GM19239 (cell line): ENCODE measurements around the gene ASTN2.

Experiments
- DNase-seq: peaks from one replicate; pipeline ENCODE4 v3.0.0; 2011; ENCODE audit warnings: low spot score; ENCODE audit not compliant: insufficient read length
- FAIRE-seq: peaks from 2 replicates; lab custom pipeline; 2011; peaks lifted over from hg19 to GRCh38; lab: Jason Lieb, UNC

Gene ASTN2

DNA sequence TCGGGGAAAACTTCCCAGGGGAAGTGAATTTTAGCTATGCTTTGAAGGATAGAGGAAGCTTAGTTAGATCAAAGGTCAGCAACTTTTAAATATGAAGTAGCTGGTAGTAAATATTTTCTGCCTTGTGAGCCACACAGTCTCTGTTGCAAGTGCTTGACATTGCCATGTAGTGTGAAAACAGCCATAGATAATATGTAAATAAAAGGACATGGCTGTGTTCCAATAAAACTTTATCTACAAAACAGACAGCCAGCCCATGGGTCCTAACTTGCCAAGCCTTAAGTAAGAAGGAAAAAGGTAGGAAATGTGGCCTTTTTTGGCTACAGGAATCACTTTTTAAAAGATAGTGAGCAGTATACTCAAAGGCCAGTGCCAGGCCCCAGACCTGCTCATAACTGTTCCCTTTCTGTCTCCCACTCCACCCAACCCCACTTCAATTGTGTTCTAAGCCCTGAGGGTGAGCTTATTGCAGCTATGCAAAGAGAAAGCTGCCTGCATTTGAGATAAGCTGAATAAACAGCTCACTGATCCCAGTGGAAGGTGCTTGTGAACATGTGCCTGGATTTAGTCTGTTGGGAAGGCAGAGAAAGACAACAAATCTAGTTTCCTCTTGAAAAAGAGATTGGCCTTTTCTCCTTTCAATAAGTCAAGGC is 840.7 kb downstream of the ASTN2 start:
- FAIRE-seq (no peak), DNase-seq (no peak)

DNA sequence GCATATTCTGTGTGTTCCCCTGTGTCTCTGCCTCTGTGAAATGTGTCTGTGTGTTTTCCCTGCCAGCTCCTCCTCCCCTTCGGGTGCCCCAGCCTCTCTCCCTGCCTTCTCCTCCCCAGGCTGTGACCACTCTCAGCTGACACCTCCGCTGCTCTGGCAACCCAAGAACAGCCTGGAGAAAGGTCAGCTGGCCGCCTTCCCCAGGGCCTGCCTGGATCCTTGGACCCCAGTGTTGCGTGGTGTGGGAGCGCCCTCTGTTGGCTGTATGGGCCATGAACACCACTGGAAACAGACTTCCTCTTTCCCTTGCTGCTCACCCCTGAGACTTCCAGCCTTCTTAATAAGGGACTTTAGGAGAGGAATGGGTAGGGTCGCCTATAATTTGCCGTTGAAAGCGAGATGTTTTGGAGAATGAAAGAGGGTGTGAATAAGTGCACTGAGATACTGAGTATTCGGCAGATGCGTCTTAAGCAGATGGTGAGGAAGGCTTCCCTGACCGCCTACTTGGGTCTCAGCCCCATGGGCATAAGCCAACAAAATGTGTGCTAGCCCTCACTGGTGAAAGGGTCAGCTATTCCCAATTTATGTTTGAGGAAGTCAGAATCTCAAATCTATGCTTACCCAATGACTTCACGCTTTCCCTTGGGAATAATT is 842.6 kb downstream of the ASTN2 start:
- peak; percentile 66 for FAIRE-seq
- peak; percentile 53 for DNase-seq

DNA sequence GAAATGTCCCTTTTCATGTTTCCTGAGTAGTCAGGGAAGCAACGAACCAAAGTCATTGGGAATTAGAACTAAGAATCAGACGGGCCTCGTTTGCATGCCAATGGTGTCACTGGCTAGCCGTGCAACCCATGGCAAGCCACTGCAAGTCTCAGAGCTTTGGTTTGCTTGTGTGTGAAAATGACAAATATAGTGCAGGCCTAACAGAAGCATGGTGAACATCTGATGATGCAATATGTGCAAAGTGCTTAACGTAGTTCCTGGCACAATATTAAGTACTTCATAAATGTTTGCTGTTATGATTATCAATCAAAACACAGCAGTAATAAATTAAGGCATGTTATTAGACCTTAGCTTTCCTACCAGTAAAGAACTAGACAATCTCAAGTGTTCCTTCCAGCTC is 845.7 kb downstream of the ASTN2 start:
- DNase-seq (no peak), FAIRE-seq (no peak)

DNA sequence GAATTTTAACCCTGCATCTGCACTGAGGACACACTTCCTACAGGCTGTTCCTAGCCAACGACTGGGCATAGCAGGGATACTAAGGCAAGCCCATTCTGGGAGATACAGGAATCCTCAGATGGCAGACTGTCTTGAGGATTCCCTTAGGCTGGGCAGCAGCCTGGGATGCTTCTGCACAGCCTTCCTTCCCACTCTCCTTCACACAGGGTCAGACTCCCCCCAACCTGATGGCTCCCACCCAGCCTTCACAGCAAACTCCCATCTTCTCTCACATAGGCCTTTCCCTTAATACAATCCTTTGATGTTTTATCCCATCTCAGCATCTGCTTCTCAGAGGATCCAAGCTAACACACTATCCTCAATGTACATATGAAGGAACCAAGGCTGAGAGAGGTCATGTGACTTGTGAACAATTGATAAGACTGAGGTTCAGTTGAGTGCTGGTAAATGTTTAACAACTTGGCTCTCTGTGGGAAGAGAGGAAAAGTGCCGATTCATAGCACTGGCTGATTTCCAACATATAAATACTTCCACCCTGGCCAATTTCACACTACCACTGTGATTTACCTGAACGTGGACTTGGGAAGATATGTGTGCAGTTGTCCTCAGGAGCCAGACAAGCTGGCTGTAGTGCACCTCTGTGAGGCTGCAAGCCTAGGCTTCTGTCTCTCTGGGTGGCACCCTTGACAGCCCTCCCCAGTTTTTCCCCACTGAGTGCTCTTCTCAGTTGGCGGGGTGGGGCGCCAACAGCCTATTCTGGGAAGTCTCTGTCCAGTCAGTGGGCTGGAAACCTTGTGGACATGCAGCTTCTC is 848.0 kb downstream of the ASTN2 start:
- no peak for FAIRE-seq
- DNase-seq = no peak

DNA sequence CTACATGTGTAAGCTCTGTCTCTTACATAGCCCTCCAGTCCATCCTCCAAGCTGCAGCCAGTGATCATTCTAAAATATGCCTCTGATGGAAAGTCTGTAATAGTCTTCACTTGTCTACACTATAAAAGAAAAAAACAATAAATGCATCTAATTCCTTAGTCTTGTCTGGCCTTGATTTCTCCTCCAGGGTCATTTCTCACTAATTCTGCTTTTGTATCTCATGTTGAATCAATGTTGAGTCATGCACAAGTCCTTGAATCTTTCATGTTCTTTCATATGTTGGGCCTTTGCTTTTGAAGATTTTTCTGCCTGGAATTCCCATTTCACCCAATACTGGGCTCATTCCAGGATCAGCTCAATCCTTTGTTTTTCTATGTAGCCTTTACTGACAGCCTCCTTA is 848.9 kb downstream of the ASTN2 start:
- no peak for FAIRE-seq
- DNase-seq = no peak

DNA sequence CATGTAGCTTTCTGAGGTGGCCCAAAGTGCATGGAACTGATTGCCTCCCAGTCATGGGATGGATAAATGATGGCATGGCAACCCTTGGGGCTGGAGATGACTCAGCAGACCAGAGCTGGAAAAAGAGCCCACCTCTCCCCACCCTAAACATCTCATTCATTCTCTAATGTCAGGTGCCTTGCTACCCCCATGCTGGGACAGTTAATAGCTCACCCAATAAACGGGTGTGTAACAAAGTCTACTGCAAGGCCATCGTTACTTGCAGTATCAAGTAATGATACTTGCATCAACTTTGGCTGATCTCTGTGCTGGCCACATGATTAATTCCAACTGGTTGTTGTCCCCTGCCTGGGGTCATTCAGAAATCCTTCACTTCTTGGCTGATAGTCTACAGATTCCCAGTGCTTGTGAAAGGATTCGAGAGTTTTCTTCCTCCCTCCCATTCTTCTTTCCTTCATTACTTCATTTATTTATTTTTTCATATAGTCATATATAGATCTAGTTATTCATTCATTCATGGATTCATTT is 850.5 kb downstream of the ASTN2 start:
- DNase-seq (no peak), FAIRE-seq (no peak)

DNA sequence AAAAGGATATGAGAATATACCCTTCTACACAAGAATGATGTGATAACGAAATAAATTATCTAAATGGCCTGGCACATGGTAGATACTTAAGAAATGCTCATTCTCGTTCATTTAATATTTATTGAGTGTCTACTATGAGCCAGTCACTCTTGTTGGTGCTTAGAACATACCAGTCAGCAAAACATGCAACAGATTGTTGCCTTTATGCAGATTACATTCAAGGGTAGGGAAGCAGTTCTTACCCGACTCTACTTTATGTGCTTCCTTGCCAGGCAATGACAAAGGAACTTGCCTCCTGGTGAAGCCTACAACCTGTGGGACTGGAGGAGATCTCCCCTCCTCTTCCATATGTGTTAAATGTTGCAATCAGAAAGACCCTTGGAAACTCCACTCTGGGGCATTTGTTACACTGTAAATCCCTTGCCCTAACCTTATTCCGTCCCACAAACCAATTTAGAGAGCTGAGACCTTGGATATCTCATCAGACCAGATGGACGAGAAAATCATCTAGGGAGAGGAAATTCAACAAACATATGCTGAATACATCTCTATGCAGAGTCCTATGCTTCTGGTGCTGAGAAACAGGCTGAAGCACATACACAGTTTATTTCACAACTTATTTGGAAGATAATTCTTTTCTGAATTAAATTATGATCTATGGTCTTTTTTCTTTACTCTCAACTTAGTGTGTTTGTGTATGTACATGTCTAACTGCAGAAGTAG is 855.9 kb downstream of the ASTN2 start:
- DNase-seq (no peak), FAIRE-seq (no peak)

DNA sequence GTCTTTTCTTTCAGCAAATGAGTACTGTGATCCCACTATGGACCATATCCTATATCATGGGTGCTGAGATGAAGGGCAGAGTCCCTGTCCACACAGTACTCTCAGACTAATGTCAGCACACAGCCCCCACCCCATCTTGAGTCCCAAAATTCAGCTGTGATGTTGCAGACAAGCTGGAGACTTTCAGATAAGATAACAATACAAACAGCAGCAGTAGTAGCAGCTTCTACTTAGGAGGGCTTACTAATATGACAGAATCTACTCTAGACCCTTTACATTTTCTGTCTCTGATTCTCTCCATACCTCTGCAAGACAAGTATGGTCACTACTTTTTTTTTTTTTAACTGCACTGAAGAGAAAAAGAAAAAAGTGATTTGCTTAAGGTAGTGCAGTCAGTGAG is 856.8 kb downstream of the ASTN2 start:
- DNase-seq (no peak), FAIRE-seq (no peak)

DNA sequence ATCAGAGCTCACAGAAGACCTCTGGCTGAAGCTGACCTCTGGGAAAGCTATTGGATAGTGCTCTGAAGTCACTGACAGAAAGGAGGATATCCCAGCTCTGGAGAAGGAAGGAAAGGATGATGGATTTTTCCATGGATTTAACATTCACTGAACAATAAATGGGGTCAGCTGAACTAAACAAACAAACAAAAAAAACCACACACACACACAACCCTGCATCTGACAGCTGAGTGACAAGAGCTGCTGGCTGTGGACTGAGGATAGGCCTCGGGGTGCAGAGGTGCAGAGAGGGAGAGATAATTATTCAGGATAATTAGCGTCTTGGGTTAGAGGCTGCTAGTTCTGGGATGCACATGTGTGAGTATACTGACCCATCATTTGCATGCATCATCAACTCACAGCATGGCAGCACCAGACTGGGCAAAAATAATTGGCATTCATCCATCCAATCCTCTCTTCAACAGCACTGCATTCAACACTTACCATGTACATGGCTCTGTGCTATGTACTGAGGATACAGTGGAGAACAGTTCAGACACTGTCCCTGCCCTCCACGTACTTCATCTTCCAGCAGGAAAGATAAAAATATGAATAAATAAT is 859.2 kb downstream of the ASTN2 start:
- DNase-seq (no peak), FAIRE-seq (no peak)

DNA sequence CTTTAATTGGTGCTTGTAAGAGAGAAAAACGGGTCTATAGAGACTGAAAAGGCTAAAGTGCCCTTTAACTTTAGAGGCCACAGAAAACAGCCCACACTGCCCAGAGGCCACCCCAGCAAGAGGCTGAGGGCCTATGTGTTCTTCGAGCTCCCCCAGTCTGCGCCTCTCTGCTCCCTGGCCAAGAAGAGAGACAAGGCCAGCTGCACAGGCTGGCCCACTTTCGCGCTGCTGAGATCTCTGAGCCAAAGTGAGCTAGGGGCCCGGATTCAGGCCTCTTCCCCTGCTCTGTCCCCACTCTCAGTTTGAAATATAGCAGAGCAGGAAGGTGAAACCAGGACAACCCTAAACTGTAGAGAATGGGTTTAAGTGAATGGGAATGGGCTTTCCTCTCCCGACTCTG is 859.7 kb downstream of the ASTN2 start:
- FAIRE-seq (no peak), DNase-seq (no peak)

DNA sequence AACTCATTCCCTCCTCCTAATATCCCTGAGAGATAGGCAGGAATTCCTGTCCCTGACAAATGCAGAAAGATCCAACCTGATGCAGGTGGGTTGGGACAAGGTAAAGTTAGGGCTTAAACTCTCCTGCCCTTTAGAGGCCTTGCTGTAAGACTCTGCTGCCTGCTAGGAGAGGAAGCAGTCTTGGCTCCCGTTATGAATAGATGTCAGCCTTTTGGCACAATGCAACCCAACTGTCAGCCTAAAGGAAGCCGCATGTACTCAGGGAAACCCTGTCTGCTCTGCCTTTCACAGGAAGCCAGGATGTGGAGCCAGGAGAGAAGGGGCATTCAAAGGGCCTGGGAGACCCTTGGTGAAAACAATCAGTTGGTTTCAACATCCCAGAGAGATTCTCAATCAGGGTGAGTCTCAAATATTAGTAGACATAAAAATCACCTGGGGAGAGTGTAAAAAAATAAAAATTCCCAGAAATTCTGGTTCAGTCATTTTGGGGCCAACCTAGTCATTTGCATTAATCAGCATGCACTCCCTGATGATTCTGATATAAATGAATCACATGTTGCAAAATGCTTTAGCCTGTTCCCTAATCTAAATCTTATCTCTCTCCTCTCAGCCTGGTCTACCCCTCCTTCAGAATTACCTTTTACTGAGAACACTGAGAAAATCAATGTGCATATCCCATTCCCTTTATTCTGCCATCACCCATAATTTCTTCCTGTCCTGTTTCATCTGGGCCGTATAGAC is 864.0 kb downstream of the ASTN2 start:
- FAIRE-seq (no peak), DNase-seq (no peak)

DNA sequence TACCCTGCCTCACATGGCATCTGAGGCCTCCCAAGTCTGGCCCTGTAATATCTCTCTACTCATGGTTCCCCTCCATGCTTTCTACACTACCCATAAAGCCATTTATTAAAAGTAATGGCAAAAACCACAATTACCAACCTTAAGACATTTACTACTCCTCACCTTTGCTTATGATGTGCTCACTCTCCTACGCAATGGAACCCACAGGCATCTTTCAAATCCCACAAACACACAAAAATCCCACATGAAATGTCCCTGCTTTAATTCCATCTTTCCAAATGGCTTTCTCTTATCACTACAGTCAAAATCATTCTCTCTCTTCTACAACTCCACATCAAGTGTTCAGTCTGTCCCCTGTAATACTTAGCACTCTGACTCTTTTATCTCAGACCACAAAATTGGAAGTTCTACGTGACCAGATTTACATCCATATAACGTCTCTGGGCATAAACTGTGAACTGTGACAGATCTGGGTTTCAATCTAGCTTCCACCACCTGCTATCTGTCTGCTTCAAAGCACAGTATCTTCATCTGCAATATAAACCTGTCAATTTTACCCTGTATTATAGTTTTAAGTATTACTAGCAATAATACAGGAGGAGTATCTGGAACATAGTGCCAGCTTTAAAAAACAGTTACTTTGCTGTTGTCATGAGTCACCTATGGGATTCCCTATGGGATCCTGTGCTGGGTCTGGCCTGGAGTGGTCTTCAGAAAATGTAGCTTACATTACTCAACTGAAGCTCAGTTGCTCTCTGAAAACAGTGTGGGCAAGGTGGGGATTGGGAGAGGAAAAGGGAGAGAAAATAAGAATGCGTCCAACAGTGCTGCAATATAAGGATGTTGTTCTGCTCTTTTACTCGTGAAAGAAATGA is 864.8 kb downstream of the ASTN2 start:
- no peak for FAIRE-seq

DNA sequence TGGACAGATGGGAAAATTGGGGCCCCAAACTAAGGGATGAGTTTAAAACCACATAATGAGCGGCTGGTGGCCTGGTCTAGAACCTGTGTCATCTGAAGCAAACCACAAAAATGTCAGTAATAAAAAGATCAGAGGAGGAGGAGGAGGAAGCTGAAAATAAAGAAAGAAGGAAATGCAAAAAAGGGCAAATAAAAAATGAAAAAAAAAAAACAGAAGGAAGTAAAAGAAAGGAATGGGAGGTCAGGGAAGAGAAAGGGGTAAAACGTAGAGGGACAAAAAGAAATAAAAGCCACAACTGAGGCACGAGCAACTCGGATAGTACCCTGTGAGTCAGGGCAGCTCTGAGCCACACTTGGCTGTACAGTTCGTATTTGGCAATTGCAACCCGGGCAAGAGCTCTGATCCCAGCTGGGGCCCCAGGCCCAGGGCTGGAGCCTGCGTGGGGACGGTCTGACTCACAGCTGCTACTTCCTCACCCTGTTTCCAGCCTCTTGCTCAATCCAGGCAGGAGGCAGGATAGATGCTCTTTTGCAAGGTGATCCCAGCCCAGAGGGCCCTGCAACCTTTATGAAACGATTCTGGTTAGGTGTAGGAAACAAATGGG is 865.7 kb downstream of the ASTN2 start:
- no peak for FAIRE-seq
- DNase-seq = no peak

More for the DNA sequence above, 864.8 kb downstream of the ASTN2 start:
- no peak for DNase-seq

DNA sequence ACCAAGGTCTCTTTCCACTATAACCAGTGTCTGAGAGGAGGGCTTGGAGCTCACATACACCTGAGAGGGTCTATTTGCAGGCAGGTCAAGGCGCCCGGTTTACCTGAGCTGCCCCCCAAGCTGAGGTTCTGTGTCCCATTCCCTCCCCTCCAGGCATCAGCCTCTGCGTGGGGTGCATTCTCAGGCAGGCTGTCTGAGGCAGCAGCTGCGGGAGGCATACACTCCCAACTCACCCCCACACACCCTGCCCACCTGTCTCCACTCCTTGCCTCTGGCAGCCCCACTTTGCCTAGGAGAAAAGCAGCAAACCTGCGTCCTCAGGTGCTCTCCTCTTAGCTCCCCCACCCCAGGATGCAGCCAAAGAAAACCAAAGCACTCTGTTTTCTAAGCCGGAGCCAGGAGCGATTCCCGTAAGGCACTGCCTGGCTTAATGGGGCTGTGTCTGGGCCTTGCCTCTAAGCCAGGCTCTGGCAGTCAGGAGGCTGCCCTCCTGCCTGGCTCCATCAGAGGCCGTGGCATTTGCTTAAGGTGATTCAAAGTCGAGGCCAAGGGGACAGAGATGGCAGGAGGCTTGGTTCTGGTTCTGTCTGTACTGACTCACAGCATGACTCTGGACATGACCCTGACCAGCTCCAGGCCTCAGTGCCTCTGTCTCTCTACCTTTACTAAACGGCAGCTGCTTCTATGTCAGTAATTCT is 867.0 kb downstream of the ASTN2 start:
- DNase-seq (no peak), FAIRE-seq (no peak)

DNA sequence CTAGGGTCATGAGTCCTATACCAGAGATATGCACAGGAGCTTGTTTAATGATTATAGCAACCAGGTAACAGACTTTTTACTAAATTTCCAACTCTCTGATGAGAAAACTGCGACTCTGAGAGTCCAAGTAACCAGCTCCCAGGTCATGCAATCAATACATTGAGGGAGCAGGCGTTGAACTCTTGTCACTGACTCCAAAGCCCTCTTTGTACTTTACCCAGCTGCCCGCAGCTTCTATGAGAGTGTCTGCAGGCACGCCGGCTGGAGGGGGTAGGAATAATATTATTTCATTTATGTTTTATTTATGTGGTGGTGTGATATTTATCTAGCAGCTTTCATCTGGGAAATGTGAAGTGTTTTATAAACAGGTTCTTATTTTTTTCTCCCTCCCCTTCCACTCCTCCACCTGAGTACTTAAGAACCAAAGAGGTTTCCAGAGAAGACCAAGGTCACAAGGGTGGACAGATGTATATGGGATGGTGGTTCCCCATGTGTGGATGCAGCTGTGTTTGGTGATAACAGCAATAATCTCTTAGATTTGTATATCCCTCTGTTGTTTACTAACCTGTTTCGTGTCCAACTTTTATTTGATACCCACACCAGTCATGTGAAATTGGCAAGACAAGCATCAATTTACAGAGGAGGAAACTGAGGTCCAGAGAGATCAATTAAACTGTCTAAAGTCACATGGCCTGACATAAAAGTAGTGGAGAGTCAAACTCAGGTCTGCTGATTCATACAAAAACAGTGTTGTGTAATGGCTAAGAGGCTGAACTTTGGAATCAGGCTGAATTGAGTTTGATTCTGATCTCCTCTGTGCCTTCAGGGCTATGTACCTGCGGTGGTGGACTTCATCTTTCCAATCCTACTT is 867.9 kb downstream of the ASTN2 start:
- DNase-seq (no peak), FAIRE-seq (no peak)

DNA sequence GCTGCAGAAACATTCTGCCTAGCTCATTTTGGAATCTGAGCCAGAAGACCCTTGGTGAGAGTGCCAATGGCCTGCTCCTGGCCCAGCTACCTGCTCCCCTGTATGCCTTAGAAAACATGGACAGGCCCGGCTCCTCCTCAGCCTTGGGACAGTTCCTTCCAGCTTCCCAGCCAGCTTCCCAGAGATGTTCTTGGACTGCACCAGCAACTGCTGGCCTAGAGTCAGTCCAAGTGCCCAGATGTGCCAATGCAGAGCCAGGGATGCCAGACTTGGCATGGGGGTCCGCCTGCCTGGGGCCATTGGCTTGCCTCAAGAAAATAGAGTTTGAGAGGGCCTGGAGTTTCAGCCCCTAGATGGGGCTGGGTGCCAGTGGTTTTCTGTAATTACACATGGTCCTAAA is 870.0 kb downstream of the ASTN2 start:
- DNase-seq (no peak), FAIRE-seq (no peak)
